Activated naive CD4-positive, alpha-beta T cell treated with anti-CD3 and anti-CD28 coated beads for 36 hours (primary cell): ENCODE results near the gene RASSF3. TPM values are rescaled to one million over a fixed set of nuclear protein-coding genes. Genes with fewer than 3 reads are reported as not detected.
"Not testable (repeated sequence)": the region's sequence is repeated elsewhere in the genome, so short reads cannot be mapped to it uniquely, and the experiment has no call there.

Experiments
- CTCF ChIA-PET: fragments of 350-600 bp; sonication (Branson Sonifier 250); formaldehyde crosslinking; loops from one replicate; lab custom pipeline; 2021; ENCODE audit warnings: antibody characterized with exemption; lab: Charles Lee
- DNase-seq: peaks from one replicate; pipeline ENCODE4 v3.0.0-alpha.2; 2020
- H3K27ac Mint-ChIP-seq: one replicate; pipeline ENCODE4 v1.8.0; 2021; ENCODE audit warnings: mild to moderate bottlenecking, mixed read lengths
- H3K27me3 Mint-ChIP-seq: one replicate; pipeline ENCODE4 v1.8.0; 2021; ENCODE audit warnings: low read depth, mixed read lengths
- H3K36me3 Mint-ChIP-seq: one replicate; pipeline ENCODE4 v1.8.0; 2021; ENCODE audit warnings: low read depth, mixed read lengths
- H3K4me1 Mint-ChIP-seq: one replicate; pipeline ENCODE4 v1.8.0; 2021; ENCODE audit warnings: low read depth, mixed read lengths
- H3K4me3 Mint-ChIP-seq: one replicate; pipeline ENCODE4 v1.8.0; 2021; ENCODE audit warnings: mild to moderate bottlenecking, moderate library complexity, mixed read lengths
- H3K9me3 Mint-ChIP-seq: one replicate; pipeline ENCODE4 v1.8.0; 2021; ENCODE audit warnings: mixed read lengths
- intact Hi-C: fragments of 100-400 bp; cut with micrococcal nuclease; formaldehyde crosslinking; loops from one replicate; pipeline ENCODE4 v1.15.1; 2023
- total RNA-seq, 2 experiments: library from RNA; stranded (reverse); gene quantifications; one replicate each; pipeline ENCODE4 v1.2.3, GENCODE V29; 2021

RASSF3 gene
- total RNA-seq, 2 experiments from 2014 or later: 39.4 to 43.8 TPM

GRCh38 chr12:64688715-64689114 lies 78.4 kb downstream of the RASSF3 start:
- intact Hi-C loops: no loop called here
- H3K36me3 Mint-ChIP-seq: peaks cover 50% of the 10 kb centered on the region
- peaks cover 1% of the 10 kb centered on the region for H3K9me3 Mint-ChIP-seq
- H3K27ac Mint-ChIP-seq: peak overlapping the region; percentile 78
- CTCF ChIA-PET: interaction anchor here (0.6 to 2.8 kb wide), 8 partner anchors 9 to 221 kb away, joined by 3 to 15 read pairs (median 4); no protein-coding TSS in a partner anchor
- peaks cover 72% of the 10 kb centered on the region for H3K4me1 Mint-ChIP-seq
- peak overlapping the region; percentile 40 for H3K4me3 Mint-ChIP-seq
- H3K27me3 Mint-ChIP-seq: no peaks in the 10 kb centered on the region
- no peak for DNase-seq

GRCh38 chr12:64690236-64690635 lies 79.9 kb downstream of the RASSF3 start:
- intact Hi-C loops, DNase-seq, H3K4me3 Mint-ChIP-seq, H3K9me3 Mint-ChIP-seq, H3K27me3 Mint-ChIP-seq: not testable (repeated sequence)
- Mint-ChIP-seq H3K4me1 (peaks cover 71% of the 10 kb centered on the region), H3K36me3 (peaks cover 50% of the 10 kb centered on the region), H3K27ac (peak overlapping the region; percentile 4)
- CTCF ChIA-PET: interaction anchor here (0.7 to 1.9 kb wide), 6 partner anchors 13 to 409 kb away, joined by 3 to 5 read pairs (median 4); no protein-coding TSS in a partner anchor

GRCh38 chr12:64691227-64691794 lies 81.0 kb downstream of the RASSF3 start:
- Mint-ChIP-seq H3K36me3 (peaks cover 41% of the 10 kb centered on the region), H3K9me3 (no peaks in the 10 kb centered on the region), H3K27me3 (no peaks in the 10 kb centered on the region), H3K4me1 (peaks cover 72% of the 10 kb centered on the region), H3K4me3 (no peak overlapping the region), H3K27ac (peak overlapping the region; percentile 15)
- no peak for DNase-seq
- intact Hi-C loops: no loop called here
- CTCF ChIA-PET: interaction anchor here (0.6 to 2.1 kb wide), 4 partner anchors 14 to 142 kb away, joined by 3 to 11 read pairs (median 4); no protein-coding TSS in a partner anchor

- Mint-ChIP-seq H3K4me3 (no peak overlapping the region), H3K9me3 (no peaks in the 10 kb centered on the region), H3K4me1 (peaks cover 76% of the 10 kb centered on the region), H3K27me3 (no peaks in the 10 kb centered on the region), H3K27ac (peak overlapping the region; percentile 51), H3K36me3 (peaks cover 36% of the 10 kb centered on the region)
- CTCF ChIA-PET: interaction anchor here (0.6 to 2.1 kb wide), 3 partner anchors 44 to 143 kb away, joined by 3 to 11 read pairs (median 3); no protein-coding TSS in a partner anchor
- DNase-seq: no peak
- intact Hi-C loops: no loop called here
These were observed 81.7 kb downstream of the RASSF3 start for GRCh38 chr12:64691795-64692583.

- CTCF ChIA-PET: interaction anchor here (0.8 to 5.5 kb wide), 8 partner anchors 12 to 145 kb away, joined by 3 to 105 read pairs (median 3); no protein-coding TSS in a partner anchor
- Mint-ChIP-seq H3K27me3 (no peaks in the 10 kb centered on the region), H3K4me1 (peaks cover 62% of the 10 kb centered on the region), H3K4me3 (no peak overlapping the region), H3K36me3 (peaks cover 22% of the 10 kb centered on the region), H3K27ac (peak overlapping the region; percentile 39), H3K9me3 (no peaks in the 10 kb centered on the region)
- intact Hi-C loops: loop anchor here (5.0 kb wide), 1 partner anchor 852 kb away; the partner anchor contains the start of gene SRGAP1
- DNase-seq: no peak
These were observed 84.1 kb downstream of the RASSF3 start for GRCh38 chr12:64694130-64695040.

- peaks cover 25% of the 10 kb centered on the region for H3K36me3 Mint-ChIP-seq
- no peaks in the 10 kb centered on the region for H3K27me3 Mint-ChIP-seq
- no peak for DNase-seq
- H3K9me3 Mint-ChIP-seq: no peaks in the 10 kb centered on the region
- H3K27ac Mint-ChIP-seq: peak overlapping the region; percentile 43
- peaks cover 69% of the 10 kb centered on the region for H3K4me1 Mint-ChIP-seq
- CTCF ChIA-PET: interaction anchor here (0.6 to 5.5 kb wide), 11 partner anchors 15 to 150 kb away, joined by 3 to 105 read pairs (median 3); no protein-coding TSS in a partner anchor
- no peak overlapping the region for H3K4me3 Mint-ChIP-seq
- intact Hi-C loops: loop anchor here (5.0 kb wide), 1 partner anchor 853 kb away; the partner anchor contains the start of gene SRGAP1
These were observed 85.3 kb downstream of the RASSF3 start for GRCh38 chr12:64695550-64695949.

- CTCF ChIA-PET: interaction anchor here (0.7 to 5.5 kb wide), 17 partner anchors 14 to 425 kb away, joined by 3 to 105 read pairs (median 3); no protein-coding TSS in a partner anchor
- H3K9me3 Mint-ChIP-seq: no peaks in the 10 kb centered on the region
- DNase-seq: no peak
- H3K27ac Mint-ChIP-seq: peak overlapping the region; percentile 40
- H3K4me3 Mint-ChIP-seq: no peak overlapping the region
- H3K27me3 Mint-ChIP-seq: no peaks in the 10 kb centered on the region
- peaks cover 75% of the 10 kb centered on the region for H3K4me1 Mint-ChIP-seq
- intact Hi-C loops: loop anchor here (5.0 kb wide), 1 partner anchor 854 kb away; the partner anchor contains the start of gene SRGAP1
- H3K36me3 Mint-ChIP-seq: peaks cover 25% of the 10 kb centered on the region
These were observed 85.9 kb downstream of the RASSF3 start for GRCh38 chr12:64696080-64696741.

- no peak overlapping the region for H3K27ac Mint-ChIP-seq
- CTCF ChIA-PET: interaction anchor here (2.0 to 5.9 kb wide), 2 partner anchors 91 to 151 kb away, joined by 8 to 46 read pairs; no protein-coding TSS in a partner anchor
- peaks cover 52% of the 10 kb centered on the region for H3K4me1 Mint-ChIP-seq
- peaks cover 12% of the 10 kb centered on the region for H3K36me3 Mint-ChIP-seq
- no peaks in the 10 kb centered on the region for H3K27me3 Mint-ChIP-seq
- no peak overlapping the region for H3K4me3 Mint-ChIP-seq
- no peak for DNase-seq
- no peaks in the 10 kb centered on the region for H3K9me3 Mint-ChIP-seq
- intact Hi-C loops: loop anchor here (2.0 to 5.0 kb wide), 3 partner anchors 247 to 857 kb away; partner anchors contain the start of genes SRGAP1, TBK1 and XPOT
These were observed 89.3 kb downstream of the RASSF3 start for GRCh38 chr12:64699504-64700115.

GRCh38 chr12:64700532-64700931 lies 90.2 kb downstream of the RASSF3 start:
- no peaks in the 10 kb centered on the region for H3K27me3 Mint-ChIP-seq
- peak overlapping the region; percentile 65 for H3K27ac Mint-ChIP-seq
- peaks cover 43% of the 10 kb centered on the region for H3K4me1 Mint-ChIP-seq
- CTCF ChIA-PET: interaction anchor here (0.6 to 5.9 kb wide), 5 partner anchors 92 to 156 kb away, joined by 3 to 46 read pairs (median 4); no protein-coding TSS in a partner anchor
- intact Hi-C loops: no loop called here
- no peaks in the 10 kb centered on the region for H3K9me3 Mint-ChIP-seq
- peaks cover 9% of the 10 kb centered on the region for H3K36me3 Mint-ChIP-seq
- H3K4me3 Mint-ChIP-seq: no peak overlapping the region
- peak; percentile 21 for DNase-seq

GRCh38 chr12:64701283-64701682 lies 91.0 kb downstream of the RASSF3 start:
- Mint-ChIP-seq H3K4me3 (peak overlapping the region; percentile 1), H3K36me3 (peaks cover 9% of the 10 kb centered on the region), H3K4me1 (peaks cover 36% of the 10 kb centered on the region), H3K27me3 (no peaks in the 10 kb centered on the region), H3K27ac (peak overlapping the region; percentile 65), H3K9me3 (no peaks in the 10 kb centered on the region)
- intact Hi-C loops: loop anchor here (1.0 kb wide), 1 partner anchor 58 kb away; the partner anchor contains the start of gene GNS
- CTCF ChIA-PET: interaction anchor here (0.6 to 5.9 kb wide), 4 partner anchors 15 to 152 kb away, joined by 3 to 46 read pairs (median 3); no protein-coding TSS in a partner anchor
- no peak for DNase-seq
